RWPE1 (cell line): ENCODE data around the gene ADCY3.

ENCODE experiments used
- CTCF ChIA-PET: fragments of 350-600 bp; sonication (Branson Sonifier 250); formaldehyde crosslinking; extraction: SDS; loops from one replicate; lab custom pipeline; 2021; lab: Yijun Ruan, JAX
- POLR2A ChIA-PET: fragments of 400-600 bp; formaldehyde crosslinking; extraction: SDS; loops from one replicate; lab custom pipeline; 2020; ENCODE audit warnings: antibody characterized with exemption; ENCODE audit not compliant: low non-redundant PET; lab: Yijun Ruan, JAX
- DNase-seq: peaks from one replicate; pipeline ENCODE4 v3.0.0; 2012; ENCODE audit warnings: low spot score
- H3K27ac ChIP-seq: fragments of 450-650 bp; 2 replicates; pipeline ENCODE4 v1.5.1; 2017
- TF ChIP-seq, protein P1 (sequence below): fragments of 450-650 bp; conservative IDR thresholded peaks from 2 replicates; pipeline ENCODE4 v1.5.1; 2017; ENCODE audit warnings: low read depth, mild to moderate bottlenecking

ADCY3 gene

DNA sequence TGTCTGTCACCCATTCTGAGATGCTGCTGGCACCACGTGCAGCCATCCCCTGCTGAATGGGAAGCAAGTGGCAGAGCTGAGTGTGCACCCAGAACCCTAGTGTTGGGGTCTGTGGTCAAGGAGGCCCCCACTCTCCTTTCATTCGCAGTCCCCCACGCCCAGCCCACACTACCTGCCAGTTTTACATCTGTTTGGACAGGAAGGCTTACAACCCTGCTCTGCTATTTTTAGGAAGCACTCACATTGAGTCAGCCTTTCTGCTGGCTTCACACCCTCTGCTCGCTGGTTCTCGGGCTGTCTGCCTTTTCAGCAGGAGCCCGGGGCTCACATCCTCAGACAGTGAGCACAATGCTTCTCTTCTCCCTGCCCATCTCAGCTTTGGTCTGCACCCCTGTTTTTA, 10.7 kb upstream of the ADCY3 start:
- ChIA-PET POLR2A (no interaction called here), CTCF (interaction anchor here (0.7 kb wide), 1 partner anchor 656 kb away, joined by 4 read pairs; no protein-coding TSS in a partner anchor)
- TF ChIP-seq, protein P1, sequence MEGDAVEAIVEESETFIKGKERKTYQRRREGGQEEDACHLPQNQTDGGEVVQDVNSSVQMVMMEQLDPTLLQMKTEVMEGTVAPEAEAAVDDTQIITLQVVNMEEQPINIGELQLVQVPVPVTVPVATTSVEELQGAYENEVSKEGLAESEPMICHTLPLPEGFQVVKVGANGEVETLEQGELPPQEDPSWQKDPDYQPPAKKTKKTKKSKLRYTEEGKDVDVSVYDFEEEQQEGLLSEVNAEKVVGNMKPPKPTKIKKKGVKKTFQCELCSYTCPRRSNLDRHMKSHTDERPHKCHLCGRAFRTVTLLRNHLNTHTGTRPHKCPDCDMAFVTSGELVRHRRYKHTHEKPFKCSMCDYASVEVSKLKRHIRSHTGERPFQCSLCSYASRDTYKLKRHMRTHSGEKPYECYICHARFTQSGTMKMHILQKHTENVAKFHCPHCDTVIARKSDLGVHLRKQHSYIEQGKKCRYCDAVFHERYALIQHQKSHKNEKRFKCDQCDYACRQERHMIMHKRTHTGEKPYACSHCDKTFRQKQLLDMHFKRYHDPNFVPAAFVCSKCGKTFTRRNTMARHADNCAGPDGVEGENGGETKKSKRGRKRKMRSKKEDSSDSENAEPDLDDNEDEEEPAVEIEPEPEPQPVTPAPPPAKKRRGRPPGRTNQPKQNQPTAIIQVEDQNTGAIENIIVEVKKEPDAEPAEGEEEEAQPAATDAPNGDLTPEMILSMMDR = no peak
- no peak for DNase-seq
- H3K27ac ChIP-seq = no peak overlapping the region

DNA sequence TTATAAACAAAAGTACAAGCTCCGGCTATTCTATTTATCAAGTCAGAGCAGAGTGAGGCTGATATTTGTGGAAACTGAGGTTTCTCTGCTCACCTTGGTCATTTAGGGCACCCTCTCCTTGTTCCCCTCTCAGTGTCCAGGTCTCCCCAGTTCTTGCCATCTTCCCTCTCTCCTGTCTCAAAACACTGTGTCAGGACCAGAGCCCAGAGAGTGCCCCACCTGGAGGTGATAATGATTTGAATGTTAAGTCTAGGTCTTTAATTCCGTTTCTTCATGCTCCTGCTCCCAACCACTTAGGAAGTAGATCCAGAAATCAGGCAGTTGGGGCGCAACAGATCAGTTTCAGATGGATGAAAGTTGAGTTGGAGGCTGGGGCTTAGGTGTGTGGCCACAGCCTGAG, 9.2 kb upstream of the ADCY3 start:
- ChIA-PET POLR2A (no interaction called here), CTCF (no interaction called here)
- no peak overlapping the region for H3K27ac ChIP-seq
- DNase-seq = no peak
- TF ChIP-seq, protein P1 = no peak

DNA sequence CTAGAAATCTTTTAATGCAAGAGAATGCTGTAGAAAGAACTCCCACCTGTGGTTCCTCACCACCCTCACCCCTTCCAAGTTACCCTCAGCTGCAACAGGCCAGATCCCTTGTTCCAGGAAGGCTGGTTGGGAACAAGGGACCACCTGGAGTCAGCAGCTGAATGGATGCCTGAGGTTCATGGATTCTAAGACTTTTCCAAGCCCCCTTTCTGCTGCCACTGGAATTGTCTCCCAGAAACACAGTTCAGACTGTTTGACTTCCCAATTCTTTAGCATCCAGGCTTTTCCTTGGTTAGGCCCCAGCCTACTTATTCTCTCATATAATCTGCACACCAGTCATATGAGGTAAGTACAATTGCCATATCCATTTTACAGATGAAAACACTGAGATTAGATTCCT, 8.0 kb upstream of the ADCY3 start:
- POLR2A ChIA-PET = no interaction called here
- H3K27ac ChIP-seq = no peak overlapping the region
- CTCF ChIA-PET = no interaction called here
- no peak for DNase-seq
- TF ChIP-seq, protein P1 = no peak

DNA sequence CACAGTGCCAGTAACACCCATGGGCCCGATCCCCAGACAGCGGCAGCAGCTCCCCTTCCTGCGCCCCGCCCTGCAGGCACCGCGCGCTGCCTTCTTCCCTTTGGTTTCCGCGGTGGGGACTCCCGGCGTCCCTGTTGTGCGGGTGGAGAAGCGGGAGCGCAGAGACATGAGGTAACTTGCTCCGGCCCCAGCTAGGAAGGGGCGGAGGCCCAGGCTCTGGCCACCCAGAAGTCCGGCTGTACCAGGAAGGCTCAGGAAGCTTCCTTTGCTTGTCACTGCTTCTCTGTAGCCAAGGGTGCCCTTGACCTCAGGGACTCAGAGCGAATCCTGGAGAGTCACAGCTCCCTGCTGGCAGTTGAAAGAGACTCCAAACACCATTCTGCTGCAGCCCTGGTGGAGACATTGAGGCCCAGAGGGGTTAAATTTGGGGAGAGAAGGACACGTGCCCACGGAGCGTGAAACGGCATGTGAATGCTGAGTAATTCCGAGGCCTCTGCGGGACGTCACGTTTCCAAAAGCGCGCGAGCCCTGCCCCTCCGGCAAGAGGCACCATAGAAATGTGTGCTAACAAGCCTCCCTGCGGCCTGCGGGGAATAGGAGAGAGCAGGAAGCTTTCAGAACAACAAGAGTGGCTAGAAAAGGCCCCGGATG, 6.7 kb upstream of the ADCY3 start:
- ChIA-PET POLR2A (no interaction called here), CTCF (no interaction called here)
- DNase-seq = no peak
- TF ChIP-seq, protein P1 = no peak
- peak overlapping the region; percentile 58 for H3K27ac ChIP-seq

DNA sequence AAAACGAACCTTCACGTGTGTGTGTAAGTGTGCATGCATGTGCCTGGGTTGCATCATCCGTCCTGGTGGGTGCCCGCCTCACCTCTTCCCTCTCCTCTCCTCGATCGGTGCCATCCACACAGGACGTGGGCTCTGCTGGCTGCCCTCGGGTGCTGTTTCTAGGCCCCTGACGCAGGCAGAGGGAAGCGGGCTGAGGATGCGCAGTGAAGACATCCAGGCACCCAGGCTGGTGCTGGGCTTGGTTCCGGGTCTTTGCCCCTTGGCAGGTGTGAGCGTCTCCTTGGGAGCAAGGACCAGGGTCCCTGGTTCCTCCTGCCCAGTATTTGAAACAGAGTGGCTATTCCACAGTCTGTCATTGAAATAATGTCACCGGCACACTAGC, 6.2 kb upstream of the ADCY3 start:
- ChIA-PET POLR2A (no interaction called here), CTCF (no interaction called here)
- DNase-seq = no peak
- TF ChIP-seq, protein P1 = no peak
- peak overlapping the region; percentile 58 for H3K27ac ChIP-seq

DNA sequence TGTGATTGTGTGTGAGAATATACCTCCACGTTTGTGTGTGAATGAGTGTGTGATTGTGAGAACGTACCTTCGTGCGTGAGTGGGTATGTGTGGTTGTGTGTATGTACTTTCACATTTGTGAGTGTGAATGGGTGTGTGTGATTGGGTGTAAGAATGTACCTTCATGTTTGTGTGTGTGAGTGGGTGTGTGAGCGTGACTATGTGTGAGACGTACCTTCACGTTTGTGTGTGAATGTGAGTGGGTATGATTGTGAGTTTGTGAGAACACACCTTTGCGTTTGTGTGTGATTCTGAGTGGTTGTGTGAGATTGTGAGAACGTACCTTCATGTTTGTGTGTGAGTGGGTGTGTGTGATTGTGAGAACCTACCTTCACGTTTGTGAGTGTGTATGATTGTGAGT, 5.8 kb upstream of the ADCY3 start:
- H3K27ac ChIP-seq = no peak overlapping the region

More for the DNA sequence above, 5.8 kb upstream of the ADCY3 start:
- POLR2A ChIA-PET = no interaction called here
- CTCF ChIA-PET = no interaction called here
- no peak for DNase-seq
- TF ChIP-seq, protein P1 = no peak
